ENCODE data around the gene PCBP4.

The PCBP4 gene

GRCh38 chr3:51967384-51968169 is at the start of gene PCBP4:
Gene PCBP4, minus strand, starts transcription at chr3:51967454. Its CDS starts 6,214 bp downstream, at chr3:51961240.
- DNase-seq: no peak

DNA sequence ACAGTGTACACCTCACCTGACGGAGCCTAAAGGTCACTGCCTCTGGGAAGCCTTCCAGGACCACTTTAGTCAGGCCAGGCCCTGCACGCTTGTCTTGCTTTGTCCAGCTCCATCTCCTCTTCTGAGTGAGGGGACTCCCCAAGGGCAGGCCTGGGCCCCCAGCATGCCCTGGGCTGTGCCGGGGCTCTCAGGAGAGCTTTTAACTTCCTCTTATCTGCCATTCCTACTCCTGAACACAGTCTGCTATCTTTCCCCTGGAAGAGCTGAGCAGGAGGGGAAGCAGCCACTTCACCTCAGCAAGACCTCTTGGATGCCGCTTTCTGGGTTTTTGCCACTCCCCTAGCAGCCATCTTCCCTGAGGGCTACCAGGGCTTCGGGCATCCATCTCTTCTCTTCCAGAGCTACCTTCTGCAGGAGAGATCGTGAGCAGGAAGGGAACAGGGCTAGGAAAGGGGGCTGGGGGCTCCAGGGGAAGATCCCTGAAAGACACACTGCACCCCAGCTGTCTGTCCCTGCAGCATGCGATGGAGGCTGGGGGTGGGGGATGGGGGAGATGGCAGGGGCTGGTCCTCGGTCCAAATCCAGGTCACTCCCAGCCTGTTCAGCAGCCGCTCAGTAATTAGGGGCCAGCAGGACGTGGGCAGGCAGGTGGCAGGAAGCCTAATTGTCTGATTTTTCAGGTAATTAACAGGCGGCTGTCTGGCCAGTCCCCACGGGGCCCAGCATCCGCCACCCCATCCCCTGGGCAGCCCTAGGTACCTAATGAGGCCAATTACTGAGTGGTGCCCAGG is 48.4 kb upstream of the PCBP4 start:
- no peak for DNase-seq

- DNase-seq: no peak
Observed at GRCh38 chr3:52014613-52015012, 47.4 kb upstream of the PCBP4 start.

DNA sequence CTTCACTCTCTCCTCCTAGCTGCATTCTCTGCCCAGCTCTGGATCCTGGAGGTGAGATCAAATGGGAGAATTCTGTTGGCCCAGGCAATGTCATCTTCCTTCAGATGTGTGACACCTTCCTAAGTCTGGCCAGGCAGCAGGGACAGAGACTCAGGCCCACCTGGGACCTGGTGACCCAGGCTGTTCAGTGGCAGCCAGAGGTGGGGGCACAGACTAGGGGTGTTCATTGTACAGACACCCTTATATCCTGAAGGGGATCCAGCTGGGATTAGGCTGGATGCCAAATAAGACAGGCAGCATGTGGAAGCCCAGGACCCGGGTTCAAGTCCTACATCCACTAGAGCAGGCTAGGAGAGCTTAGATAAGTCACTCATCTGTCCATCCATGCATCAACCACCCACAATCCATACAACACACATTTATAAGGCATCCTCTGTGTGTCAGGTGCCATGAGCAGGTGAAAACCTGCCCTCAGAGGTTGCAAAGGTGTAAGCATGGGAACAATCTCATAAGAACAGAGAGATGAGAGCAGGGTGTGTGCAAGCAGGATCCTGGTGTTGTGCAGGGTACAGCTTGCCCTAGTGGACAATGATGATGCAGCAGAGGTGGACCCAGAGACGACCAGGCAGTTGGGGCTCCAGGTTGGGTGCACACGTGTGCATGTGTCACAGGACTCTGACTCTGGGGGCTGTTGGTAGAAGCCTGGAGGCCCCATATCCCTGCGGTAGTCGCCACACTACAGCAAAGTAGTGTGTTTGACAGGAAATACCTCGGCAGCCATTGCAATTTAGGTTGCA is 46.7 kb upstream of the PCBP4 start:
- DNase-seq: no peak

- no peak for DNase-seq
Observed at GRCh38 chr3:52012699-52013098, 45.4 kb upstream of the PCBP4 start.

- DNase-seq: no peak
Observed at GRCh38 chr3:52010431-52010830, 43.2 kb upstream of the PCBP4 start.

DNA sequence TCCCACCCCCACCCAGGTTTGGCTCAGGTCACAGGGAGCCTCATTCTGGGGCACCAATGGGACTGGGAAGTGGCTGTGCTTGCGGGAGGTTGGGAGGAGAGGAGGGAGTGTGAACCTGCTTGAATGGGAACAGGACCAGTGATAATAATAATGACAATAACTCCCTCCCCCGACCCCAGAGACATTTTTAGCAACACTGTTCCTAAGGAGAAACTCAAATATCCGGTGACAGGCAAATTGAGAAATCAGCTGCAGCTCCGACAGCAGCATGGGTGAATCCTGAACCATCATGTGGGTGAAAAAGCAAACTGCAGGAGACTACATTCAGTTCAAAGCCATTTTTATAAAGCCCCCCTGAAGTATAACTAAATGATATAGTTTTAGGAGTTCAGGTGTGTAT is 40.0 kb upstream of the PCBP4 start:
- no peak for DNase-seq

- no peak for DNase-seq
Observed at GRCh38 chr3:52006820-52007133, 39.5 kb upstream of the PCBP4 start.

- no peak for DNase-seq
Observed at GRCh38 chr3:52006017-52006819, 39.0 kb upstream of the PCBP4 start.

DNA sequence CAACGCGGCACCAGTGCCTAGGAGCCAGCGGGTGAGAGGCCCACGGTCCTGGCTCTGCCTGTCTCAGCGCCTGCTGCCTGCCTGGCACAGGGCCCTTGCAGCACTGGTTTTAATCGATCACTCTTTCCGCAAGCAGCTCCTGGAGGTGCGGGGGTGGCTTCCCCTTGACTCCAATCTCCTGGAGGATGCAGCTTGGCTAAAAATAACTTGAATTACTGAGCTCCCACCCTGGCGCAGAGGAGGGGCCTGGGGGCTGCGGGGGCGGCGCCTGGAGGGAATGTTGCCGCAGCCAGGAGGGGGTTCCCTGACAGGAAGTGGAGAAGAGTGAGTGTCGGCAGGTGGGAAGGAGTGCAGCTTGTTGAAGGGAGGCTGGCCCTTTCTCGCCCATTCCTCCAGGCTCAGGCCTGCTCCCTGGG is 38.3 kb upstream of the PCBP4 start:
- peak; percentile 61 for DNase-seq

GRCh38 chr3:52004906-52005395 is 37.7 kb upstream of the PCBP4 start:
- no peak for DNase-seq

- no peak for DNase-seq
Observed at GRCh38 chr3:52004163-52004787, 37.0 kb upstream of the PCBP4 start.

GRCh38 chr3:52002748-52003147 is 35.5 kb upstream of the PCBP4 start:
- DNase-seq: no peak

- peak; percentile 18 for DNase-seq
Observed at GRCh38 chr3:52001443-52001974, 34.3 kb upstream of the PCBP4 start.

DNA sequence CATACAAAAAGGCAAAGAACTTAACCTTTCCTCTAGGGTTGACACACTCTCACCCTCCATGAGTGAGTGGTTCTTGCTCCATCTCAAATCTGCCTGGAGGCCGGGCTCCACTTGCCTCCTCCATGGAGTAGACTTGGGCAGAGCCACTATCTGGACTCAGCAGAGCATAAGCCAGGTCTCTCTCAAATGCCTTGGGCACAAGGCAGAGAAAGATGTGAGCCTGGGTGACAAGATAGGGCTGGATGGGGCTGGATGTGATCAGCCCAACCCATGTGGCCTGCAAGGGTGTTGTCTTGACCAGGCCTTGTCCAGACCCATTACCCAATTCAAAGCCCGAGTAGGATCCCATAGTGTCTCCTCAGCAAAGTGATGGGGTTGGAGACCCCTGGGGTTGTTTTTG is 32.6 kb upstream of the PCBP4 start:
- no peak for DNase-seq

GRCh38 chr3:51998774-51999173 is 31.5 kb upstream of the PCBP4 start:
- no peak for DNase-seq

DNA sequence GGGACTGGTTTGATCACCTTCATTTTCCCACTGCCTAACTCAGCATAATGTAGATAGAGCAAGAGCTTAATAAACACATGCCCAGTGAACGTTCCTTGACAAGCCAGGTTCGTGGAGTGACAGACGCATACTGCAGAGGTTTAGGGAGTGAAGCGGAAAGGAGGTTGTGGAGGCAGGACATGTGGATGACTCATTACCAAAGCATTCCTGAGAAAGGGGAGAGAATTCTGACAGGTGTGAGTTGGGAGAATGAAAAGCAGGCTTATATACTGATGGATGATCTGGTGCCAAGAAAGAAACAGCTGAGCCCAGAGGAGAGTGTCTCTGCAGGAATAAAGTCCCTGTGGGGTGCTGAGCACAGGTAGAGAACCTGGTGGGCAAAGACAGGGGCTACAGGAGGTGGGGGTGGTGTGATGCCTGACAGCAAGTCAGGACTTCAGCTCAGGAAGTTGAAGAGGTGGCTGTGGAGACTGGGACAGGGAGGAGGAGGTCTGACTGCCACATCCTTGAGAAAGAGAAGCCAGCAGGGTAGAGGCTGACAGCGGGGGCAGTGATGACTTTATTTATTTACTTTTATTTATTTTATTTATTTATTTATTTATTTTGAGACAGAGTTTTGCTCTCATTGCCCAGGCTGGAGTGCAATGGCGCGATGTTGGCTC is 30.8 kb upstream of the PCBP4 start:
- DNase-seq: no peak

GRCh38 chr3:51997172-51997571 is 29.9 kb upstream of the PCBP4 start:
- DNase-seq: no peak

DNA sequence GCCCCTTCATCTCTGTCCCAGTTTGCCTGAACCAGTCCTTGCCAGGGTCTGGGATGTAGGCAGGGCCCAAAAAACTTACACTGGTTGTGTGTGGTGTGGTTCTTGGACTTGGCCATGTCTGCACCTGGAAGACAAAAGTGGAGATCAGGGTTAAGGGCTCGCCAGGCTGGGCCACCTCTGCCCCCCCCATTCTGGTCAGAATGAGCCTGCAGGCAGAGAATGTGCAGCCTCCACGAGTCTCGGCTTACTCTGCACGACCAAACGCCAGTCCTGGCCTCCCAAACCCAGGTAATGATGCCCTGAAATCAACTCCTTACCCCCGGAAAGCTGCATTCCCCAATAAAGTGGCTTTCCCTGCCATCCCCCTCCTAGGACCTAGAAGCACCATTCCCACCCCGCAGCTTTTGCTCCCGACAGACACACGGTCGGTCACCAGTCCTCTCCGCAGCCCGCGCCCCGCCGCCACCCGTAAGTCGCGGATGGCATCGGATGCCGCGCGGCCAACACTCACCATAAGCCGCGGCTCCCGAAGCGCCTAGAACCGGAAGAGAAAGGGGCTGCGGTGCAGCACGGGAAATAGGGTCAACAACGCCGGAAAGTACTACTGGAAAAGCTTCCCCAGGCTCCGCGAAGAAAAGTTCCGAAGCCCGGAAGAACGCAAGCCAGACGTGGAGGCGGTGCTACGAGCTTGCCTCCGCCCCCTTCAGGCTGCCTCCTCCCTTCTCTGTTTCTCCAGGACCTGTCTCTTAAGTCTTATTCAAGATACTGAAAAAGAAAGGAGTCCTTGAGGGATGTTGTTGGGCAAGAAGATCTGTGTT is 28.3 kb upstream of the PCBP4 start, which contains the start of gene RPL29:
Gene RPL29, minus strand, starts transcription at position 550 of the 818 bp plus-strand sequence. Its CDS starts 434 bp downstream, at position 116.
- DNase-seq: peak; percentile 45

- no peak for DNase-seq
Observed at GRCh38 chr3:51994530-51994929, 27.3 kb upstream of the PCBP4 start.
